GM12878 (cell line): ENCODE measurements around the gene LRRC23. TPM values are rescaled to one million over a fixed set of nuclear protein-coding genes. Genes with fewer than 3 reads are reported as not detected.

Experiments used
- EGR1 ChIP-seq, 2 experiments: IDR thresholded peaks; 1 replicate in 1 of 2; 2 replicates in 1 of 2; pipeline ENCODE4 v1.6.1; 2011 to 2012; ENCODE audit warnings: low read depth in 2 of 2, low read length in 2 of 2, borderline replicate concordance in 1 of 2, mild to moderate bottlenecking in 1 of 2, moderate library complexity in 1 of 2
- HDAC6 ChIP-seq: fragments of 200-600 bp; sonication (generic); IDR thresholded peaks from one replicate; pipeline ENCODE4 v1.8.0; 2017; ENCODE audit warnings: antibody characterized with exemption; ENCODE audit not compliant: unreplicated experiment
- HDGF ChIP-seq: fragments of 450-650 bp; IDR thresholded peaks from 2 replicates; pipeline ENCODE4 v1.6.1; 2016; ENCODE audit warnings: antibody characterized with exemption
- IKZF2 ChIP-seq, 2 experiments: fragments of 450-650 bp; IDR thresholded peaks; 2 replicates each; pipeline ENCODE4 v1.6.1; 2017; ENCODE audit warnings: mild to moderate bottlenecking in 2 of 2, moderate library complexity in 2 of 2
- JUND ChIP-seq: IDR thresholded peaks from 2 replicates; pipeline ENCODE4 v1.6.1; 2012; ENCODE audit warnings: low read depth, mild to moderate bottlenecking, low read length, improper control_type of control experiment, moderate library complexity
- MTA3 ChIP-seq: IDR thresholded peaks from 2 replicates; pipeline ENCODE4 v1.6.1; 2012; ENCODE audit warnings: low read length, inconsistent platforms, borderline replicate concordance
- MYB ChIP-seq: fragments of 150-350 bp; IDR thresholded peaks from 2 replicates; pipeline ENCODE4 v1.6.1; 2014; ENCODE audit warnings: mild to moderate bottlenecking, low read depth, low read length, borderline replicate concordance
- NBN ChIP-seq: fragments of 450-650 bp; IDR thresholded peaks from 2 replicates; pipeline ENCODE4 v1.6.1; 2016
- NFYA ChIP-seq: IDR thresholded peaks from 2 replicates; pipeline ENCODE4 v1.6.1; 2011; ENCODE audit warnings: low read depth, mild to moderate bottlenecking, low read length, improper control_type of control experiment, borderline replicate concordance
- NR2C1 ChIP-seq: fragments of 450-650 bp; IDR thresholded peaks from 2 replicates; pipeline ENCODE4 v1.6.1; 2017; ENCODE audit warnings: antibody characterized with exemption, mild to moderate bottlenecking, moderate library complexity
- POU2F2 ChIP-seq: IDR thresholded peaks from 3 replicates; pipeline ENCODE4 v1.6.1; 2011; ENCODE audit warnings: low read depth, mild to moderate bottlenecking, low read length, borderline replicate concordance
- RAD21 ChIP-seq: IDR thresholded peaks from 2 replicates; pipeline ENCODE4 v1.6.1; 2011; ENCODE audit warnings: mild to moderate bottlenecking, low read depth, low read length, moderate library complexity; ENCODE audit not compliant: insufficient read depth
- RB1 ChIP-seq: fragments of 450-650 bp; formaldehyde crosslinking; IDR thresholded peaks from 2 replicates; pipeline ENCODE4 v1.6.1; 2017; ENCODE audit warnings: mild to moderate bottlenecking, borderline replicate concordance
- SMC3 ChIP-seq: IDR thresholded peaks from 2 replicates; pipeline ENCODE4 v1.6.1; 2011; ENCODE audit warnings: low read length, improper control_type of control experiment, borderline replicate concordance
- STAT1 ChIP-seq: fragments of 450-650 bp; conservative IDR thresholded peaks from 2 replicates; pipeline ENCODE4 v1.6.1; 2014; ENCODE audit warnings: antibody characterized with exemption, mild to moderate bottlenecking
- ZNF217 ChIP-seq: fragments of 450-650 bp; IDR thresholded peaks from 2 replicates; pipeline ENCODE4 v1.6.1; 2017; ENCODE audit warnings: antibody characterized with exemption, mild to moderate bottlenecking
- polyA plus RNA-seq, 11 experiments: library from polyadenylated mRNA; depleted of rRNA in 4 of 11; unstranded in 6 of 11; stranded (reverse) in 5 of 11; fragments of >200 nt; fragmentation: Nextera tagmentation in 4 of 11; fragmentation: Illumina TruSeq in 1 of 11; extraction: Ambion mirVana in 4 of 11; extraction: Trizol in 1 of 11; gene quantifications; 1 replicate in 1 of 11; 2 replicates in 10 of 11; pipeline versions ENCODE4 v1.2.1 to v1.2.3, GENCODE V29; 2011 to 2016; ENCODE audit warnings: inconsistent platforms in 2 of 11, missing spikeins in 2 of 11, low read depth in 1 of 11
- total RNA-seq, 4 experiments: library from RNA; depleted of rRNA in 3 of 4; stranded (reverse); fragments of >200 nt in 3 of 4; fragmentation: Illumina TruSeq in 1 of 4; extraction: Trizol in 1 of 4; gene quantifications; 2 replicates each; pipeline versions ENCODE4 v1.2.1 to v1.2.3, GENCODE V29; 2013 to 2021
- TF ChIP-seq, protein P1 (sequence below): fragments of 450-650 bp; IDR thresholded peaks from 2 replicates; pipeline ENCODE4 v1.6.1; 2017; ENCODE audit warnings: borderline replicate concordance
- TF ChIP-seq, protein P2 (sequence below): IDR thresholded peaks from 2 replicates; pipeline ENCODE4 v1.6.1; 2012; ENCODE audit warnings: low read depth, low read length, improper control_type of control experiment
- TF ChIP-seq, protein P3 (sequence below): IDR thresholded peaks from 2 replicates; pipeline ENCODE4 v1.6.1; 2011; ENCODE audit warnings: mild to moderate bottlenecking, low read depth, low read length, moderate library complexity; ENCODE audit not compliant: insufficient replicate concordance
- TF ChIP-seq, protein P4 (sequence below), 3 experiments: IDR thresholded peaks in 2 of 3; conservative IDR thresholded peaks in 1 of 3; 2 replicates each; pipeline ENCODE4 v1.5.1; 2011; ENCODE audit warnings: low read depth in 3 of 3, low read length in 3 of 3, mild to moderate bottlenecking in 3 of 3, control low read depth in 2 of 3, moderate library complexity in 2 of 3, inconsistent platforms in 1 of 3, mixed read lengths in 1 of 3; ENCODE audit not compliant: control insufficient read depth in 2 of 3, insufficient read depth in 1 of 3; ENCODE audit errors: extremely low read depth in 1 of 3
- TF ChIP-seq, protein P5 (sequence below): IDR thresholded peaks from 2 replicates; pipeline ENCODE4 v1.6.1; 2012; ENCODE audit warnings: mild to moderate bottlenecking, low read depth, low read length

LRRC23 gene
- total and polyA plus RNA-seq, 10 of the 15 experiments (the other 5 are each of a cell fraction or from before 2014, with no cell fraction given), result 1.4 to 6.9 (median 3.4) TPM

DNA sequence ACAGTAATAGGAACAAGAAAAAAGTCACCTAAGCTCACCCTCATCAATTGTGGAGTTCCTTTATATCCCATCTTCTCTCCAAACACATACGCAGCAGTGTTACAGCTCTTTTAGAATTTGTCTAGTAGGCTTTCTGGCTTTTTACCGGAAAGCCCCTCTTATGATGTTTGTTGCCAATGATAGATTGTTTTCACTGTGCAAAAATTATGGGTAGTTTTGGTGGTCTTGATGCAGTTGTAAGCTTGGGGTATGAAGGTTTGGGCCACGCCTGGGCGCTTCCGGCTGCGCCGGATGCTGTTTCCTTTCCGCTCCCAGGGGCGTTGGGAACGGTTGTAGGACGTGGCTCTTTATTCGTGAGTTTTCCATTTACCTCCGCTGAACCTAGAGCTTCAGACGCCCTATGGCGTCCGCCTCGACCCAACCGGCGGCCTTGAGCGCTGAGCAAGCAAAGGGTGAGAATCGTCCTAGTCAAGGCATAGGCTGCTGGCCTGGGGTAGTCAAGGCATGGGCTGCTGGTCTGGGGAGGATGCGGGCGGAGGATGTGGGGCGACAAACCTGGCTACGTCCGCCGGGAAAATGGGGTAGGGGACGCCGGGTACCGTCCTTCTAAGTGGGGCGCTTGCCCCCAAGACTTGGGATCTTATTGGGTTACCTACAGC lies 39.2 kb downstream of the LRRC23 start, which contains the start of the genes C12orf57 and RNU7-1 (continued):
- TF ChIP-seq JUND (no peak), SMC3 (no peak), NR2C1 (peak; percentile 52; the same call in 1 of the 2 replicates), NFYA (no peak), HDAC6 (peak; percentile 35), MYB (peak; percentile 94), RAD21 (peak; percentile 3; the same call in 1 of the 2 replicates), MTA3 (no peak), POU2F2 (peak; percentile 99), NBN (peak; percentile 98), ZNF217 (no peak), EGR1 (IDR thresholded peaks at IDR 0.05; ENCODE audit: borderline replicate concordance in 1 of 2, low read depth in 2 of 2, low read length in 2 of 2) (peak in 1 of 2 experiments; percentile 76; a peak in 1 of 3 replicates), IKZF2 (IDR thresholded peaks at IDR 0.05) (no peak; a peak in 2 of 4 replicates), RB1 (peak; percentile 80; the same call in 1 of the 2 replicates), STAT1 (peak; percentile 24; the same call in 1 of the 2 replicates), HDGF (no peak)
- TF ChIP-seq, protein P1, sequence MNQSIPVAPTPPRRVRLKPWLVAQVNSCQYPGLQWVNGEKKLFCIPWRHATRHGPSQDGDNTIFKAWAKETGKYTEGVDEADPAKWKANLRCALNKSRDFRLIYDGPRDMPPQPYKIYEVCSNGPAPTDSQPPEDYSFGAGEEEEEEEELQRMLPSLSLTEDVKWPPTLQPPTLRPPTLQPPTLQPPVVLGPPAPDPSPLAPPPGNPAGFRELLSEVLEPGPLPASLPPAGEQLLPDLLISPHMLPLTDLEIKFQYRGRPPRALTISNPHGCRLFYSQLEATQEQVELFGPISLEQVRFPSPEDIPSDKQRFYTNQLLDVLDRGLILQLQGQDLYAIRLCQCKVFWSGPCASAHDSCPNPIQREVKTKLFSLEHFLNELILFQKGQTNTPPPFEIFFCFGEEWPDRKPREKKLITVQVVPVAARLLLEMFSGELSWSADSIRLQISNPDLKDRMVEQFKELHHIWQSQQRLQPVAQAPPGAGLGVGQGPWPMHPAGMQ, result no peak
- TF ChIP-seq, protein P2, sequence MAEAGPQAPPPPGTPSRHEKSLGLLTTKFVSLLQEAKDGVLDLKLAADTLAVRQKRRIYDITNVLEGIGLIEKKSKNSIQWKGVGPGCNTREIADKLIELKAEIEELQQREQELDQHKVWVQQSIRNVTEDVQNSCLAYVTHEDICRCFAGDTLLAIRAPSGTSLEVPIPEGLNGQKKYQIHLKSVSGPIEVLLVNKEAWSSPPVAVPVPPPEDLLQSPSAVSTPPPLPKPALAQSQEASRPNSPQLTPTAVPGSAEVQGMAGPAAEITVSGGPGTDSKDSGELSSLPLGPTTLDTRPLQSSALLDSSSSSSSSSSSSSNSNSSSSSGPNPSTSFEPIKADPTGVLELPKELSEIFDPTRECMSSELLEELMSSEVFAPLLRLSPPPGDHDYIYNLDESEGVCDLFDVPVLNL, result no peak
- TF ChIP-seq, protein P3, sequence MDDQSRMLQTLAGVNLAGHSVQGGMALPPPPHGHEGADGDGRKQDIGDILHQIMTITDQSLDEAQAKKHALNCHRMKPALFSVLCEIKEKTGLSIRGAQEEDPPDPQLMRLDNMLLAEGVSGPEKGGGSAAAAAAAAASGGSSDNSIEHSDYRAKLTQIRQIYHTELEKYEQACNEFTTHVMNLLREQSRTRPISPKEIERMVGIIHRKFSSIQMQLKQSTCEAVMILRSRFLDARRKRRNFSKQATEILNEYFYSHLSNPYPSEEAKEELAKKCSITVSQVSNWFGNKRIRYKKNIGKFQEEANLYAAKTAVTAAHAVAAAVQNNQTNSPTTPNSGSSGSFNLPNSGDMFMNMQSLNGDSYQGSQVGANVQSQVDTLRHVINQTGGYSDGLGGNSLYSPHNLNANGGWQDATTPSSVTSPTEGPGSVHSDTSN, result peak; percentile 75
- TF ChIP-seq, protein P4, sequence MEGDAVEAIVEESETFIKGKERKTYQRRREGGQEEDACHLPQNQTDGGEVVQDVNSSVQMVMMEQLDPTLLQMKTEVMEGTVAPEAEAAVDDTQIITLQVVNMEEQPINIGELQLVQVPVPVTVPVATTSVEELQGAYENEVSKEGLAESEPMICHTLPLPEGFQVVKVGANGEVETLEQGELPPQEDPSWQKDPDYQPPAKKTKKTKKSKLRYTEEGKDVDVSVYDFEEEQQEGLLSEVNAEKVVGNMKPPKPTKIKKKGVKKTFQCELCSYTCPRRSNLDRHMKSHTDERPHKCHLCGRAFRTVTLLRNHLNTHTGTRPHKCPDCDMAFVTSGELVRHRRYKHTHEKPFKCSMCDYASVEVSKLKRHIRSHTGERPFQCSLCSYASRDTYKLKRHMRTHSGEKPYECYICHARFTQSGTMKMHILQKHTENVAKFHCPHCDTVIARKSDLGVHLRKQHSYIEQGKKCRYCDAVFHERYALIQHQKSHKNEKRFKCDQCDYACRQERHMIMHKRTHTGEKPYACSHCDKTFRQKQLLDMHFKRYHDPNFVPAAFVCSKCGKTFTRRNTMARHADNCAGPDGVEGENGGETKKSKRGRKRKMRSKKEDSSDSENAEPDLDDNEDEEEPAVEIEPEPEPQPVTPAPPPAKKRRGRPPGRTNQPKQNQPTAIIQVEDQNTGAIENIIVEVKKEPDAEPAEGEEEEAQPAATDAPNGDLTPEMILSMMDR (IDR thresholded peaks at IDR 0.05 in 2 of 3, conservative IDR thresholded peaks at IDR 0.05 in 1 of 3; ENCODE audit: control insufficient read depth in 2 of 3, extremely low read depth in 1 of 3, insufficient read depth in 1 of 3, low read depth in 3 of 3, low read length in 3 of 3), result no peak
- TF ChIP-seq, protein P5, sequence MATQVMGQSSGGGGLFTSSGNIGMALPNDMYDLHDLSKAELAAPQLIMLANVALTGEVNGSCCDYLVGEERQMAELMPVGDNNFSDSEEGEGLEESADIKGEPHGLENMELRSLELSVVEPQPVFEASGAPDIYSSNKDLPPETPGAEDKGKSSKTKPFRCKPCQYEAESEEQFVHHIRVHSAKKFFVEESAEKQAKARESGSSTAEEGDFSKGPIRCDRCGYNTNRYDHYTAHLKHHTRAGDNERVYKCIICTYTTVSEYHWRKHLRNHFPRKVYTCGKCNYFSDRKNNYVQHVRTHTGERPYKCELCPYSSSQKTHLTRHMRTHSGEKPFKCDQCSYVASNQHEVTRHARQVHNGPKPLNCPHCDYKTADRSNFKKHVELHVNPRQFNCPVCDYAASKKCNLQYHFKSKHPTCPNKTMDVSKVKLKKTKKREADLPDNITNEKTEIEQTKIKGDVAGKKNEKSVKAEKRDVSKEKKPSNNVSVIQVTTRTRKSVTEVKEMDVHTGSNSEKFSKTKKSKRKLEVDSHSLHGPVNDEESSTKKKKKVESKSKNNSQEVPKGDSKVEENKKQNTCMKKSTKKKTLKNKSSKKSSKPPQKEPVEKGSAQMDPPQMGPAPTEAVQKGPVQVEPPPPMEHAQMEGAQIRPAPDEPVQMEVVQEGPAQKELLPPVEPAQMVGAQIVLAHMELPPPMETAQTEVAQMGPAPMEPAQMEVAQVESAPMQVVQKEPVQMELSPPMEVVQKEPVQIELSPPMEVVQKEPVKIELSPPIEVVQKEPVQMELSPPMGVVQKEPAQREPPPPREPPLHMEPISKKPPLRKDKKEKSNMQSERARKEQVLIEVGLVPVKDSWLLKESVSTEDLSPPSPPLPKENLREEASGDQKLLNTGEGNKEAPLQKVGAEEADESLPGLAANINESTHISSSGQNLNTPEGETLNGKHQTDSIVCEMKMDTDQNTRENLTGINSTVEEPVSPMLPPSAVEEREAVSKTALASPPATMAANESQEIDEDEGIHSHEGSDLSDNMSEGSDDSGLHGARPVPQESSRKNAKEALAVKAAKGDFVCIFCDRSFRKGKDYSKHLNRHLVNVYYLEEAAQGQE, result peak; percentile 35; the same call in 1 of the 2 replicates
